Neuronal stem cell (in vitro differentiated cells): ENCODE data around the gene TBC1D16. TPM values are rescaled to one million over a fixed set of nuclear protein-coding genes. Genes with fewer than 3 reads are reported as not detected.

Experiments used
- DNase-seq: peaks from one replicate; pipeline ENCODE4 v3.0.0-alpha.2; 2013; ENCODE audit warnings: low spot score
- H2AFZ ChIP-seq: one replicate; pipeline ENCODE4 v1.6.1; 2013; ENCODE audit warnings: mild to moderate bottlenecking, low read length, inconsistent platforms
- H2AK5ac ChIP-seq: 2 replicates; pipeline ENCODE4 v1.6.1; 2013; ENCODE audit warnings: low read depth, mild to moderate bottlenecking, inconsistent platforms, low read length, moderate library complexity, mixed read lengths
- H2BK120ac ChIP-seq: 2 replicates; pipeline ENCODE4 v1.6.1; 2013; ENCODE audit warnings: low read depth, mild to moderate bottlenecking, inconsistent platforms, low read length, moderate library complexity, mixed read lengths
- H2BK12ac ChIP-seq: one replicate; pipeline ENCODE4 v1.6.1; 2013; ENCODE audit warnings: low read length, inconsistent platforms
- H2BK15ac ChIP-seq: 2 replicates; pipeline ENCODE4 v1.6.1; 2013; ENCODE audit warnings: mild to moderate bottlenecking, low read length, inconsistent platforms, mixed read lengths
- H2BK5ac ChIP-seq: one replicate; pipeline ENCODE4 v1.6.1; 2013; ENCODE audit warnings: inconsistent platforms, mild to moderate bottlenecking, low read length, moderate library complexity
- H3K14ac ChIP-seq: one replicate; pipeline ENCODE4 v1.6.1; 2013; ENCODE audit warnings: low read length, inconsistent platforms
- H3K18ac ChIP-seq: 2 replicates; pipeline ENCODE4 v1.6.1; 2013; ENCODE audit warnings: low read length, inconsistent platforms
- H3K23ac ChIP-seq: 2 replicates; pipeline ENCODE4 v1.6.1; 2013; ENCODE audit warnings: low read depth, mild to moderate bottlenecking, mixed read lengths, low read length, inconsistent platforms; ENCODE audit not compliant: poor library complexity
- H3K27ac ChIP-seq: replicated peaks from 3 replicates; pipeline ENCODE4 v1.5.1; 2013; ENCODE audit warnings: low read length, inconsistent platforms
- H3K27me3 ChIP-seq, 3 experiments: 2 replicates each; pipeline ENCODE4 v1.6.1; 2013; ENCODE audit warnings: low read length in 3 of 3, mild to moderate bottlenecking in 2 of 3, inconsistent platforms in 1 of 3, low read depth in 1 of 3, mixed read lengths in 1 of 3, moderate library complexity in 1 of 3; ENCODE audit not compliant: control insufficient read depth in 3 of 3, insufficient read depth in 3 of 3
- H3K36me3 ChIP-seq, 2 donors: replicated peaks in 1 of 2; 2 replicates each; pipeline ENCODE4 v1.6.1; 2013; ENCODE audit warnings: low read length in 2 of 2; ENCODE audit not compliant: control insufficient read depth in 2 of 2, insufficient read depth in 2 of 2
- H3K4ac ChIP-seq: 2 replicates; pipeline ENCODE4 v1.6.1; 2013; ENCODE audit warnings: inconsistent platforms, mild to moderate bottlenecking, low read length, moderate library complexity
- H3K4me1 ChIP-seq, 2 donors: 1 replicate in 1 of 2; 2 replicates in 1 of 2; pipeline ENCODE4 v1.6.1; 2013; ENCODE audit warnings: low read length in 2 of 2, low read depth in 1 of 2; ENCODE audit not compliant: control insufficient read depth in 2 of 2, insufficient read depth in 1 of 2
- H3K4me2 ChIP-seq: one replicate; pipeline ENCODE4 v1.6.1; 2013; ENCODE audit warnings: mild to moderate bottlenecking, low read length, inconsistent platforms; ENCODE audit not compliant: insufficient read depth, poor library complexity, severe bottlenecking
- H3K4me3 ChIP-seq, 2 donors: 2 replicates each; pipeline ENCODE4 v1.5.1; 2013; ENCODE audit warnings: low read length in 2 of 2, mild to moderate bottlenecking in 2 of 2, inconsistent platforms in 1 of 2, moderate library complexity in 1 of 2
- H3K79me1 ChIP-seq: one replicate; pipeline ENCODE4 v1.6.1; 2013; ENCODE audit warnings: low read depth, mild to moderate bottlenecking, inconsistent platforms, low read length, moderate library complexity
- H3K9ac ChIP-seq: one replicate; pipeline ENCODE4 v1.6.1; 2013; ENCODE audit warnings: mild to moderate bottlenecking, low read depth, low read length, inconsistent platforms; ENCODE audit not compliant: poor library complexity
- H3K9me3 ChIP-seq, 2 donors: replicated peaks in 1 of 2; 2 replicates each; pipeline versions ENCODE3 to v1.6.1; 2013; ENCODE audit warnings: low read length in 2 of 2, mild to moderate bottlenecking in 2 of 2, inconsistent platforms in 1 of 2, low read depth in 1 of 2, mixed read lengths in 1 of 2, moderate library complexity in 1 of 2; ENCODE audit not compliant: control insufficient read depth in 2 of 2, insufficient read depth in 1 of 2
- H4K8ac ChIP-seq: one replicate; pipeline ENCODE4 v1.6.1; 2013; ENCODE audit warnings: low read depth, mild to moderate bottlenecking, inconsistent platforms, low read length, moderate library complexity
- H4K91ac ChIP-seq: one replicate; pipeline ENCODE4 v1.6.1; 2013; ENCODE audit warnings: low read length, low read depth, mild to moderate bottlenecking, inconsistent platforms; ENCODE audit not compliant: poor library complexity
- WGBS, 2 donors: extraction: QIAGEN DNeasy Blood & Tissue Kit; methylation state at CpG; one replicate each; pipeline ENCODE4 v1.1.7; 2013; ENCODE audit warnings: missing lambda C conversion rate in 2 of 2, mixed read lengths in 1 of 2; ENCODE audit not compliant: insufficient read length in 2 of 2, insufficient replicate concordance in 1 of 2; ENCODE audit errors: extremely low coverage in 2 of 2; 5-methylcytosine and 5-hydroxymethylcytosine counted together
- polyA plus RNA-seq, 2 experiments: library from polyadenylated mRNA; stranded (reverse); fragments of 200-250 nt; gene quantifications; one replicate each; pipeline ENCODE4 v1.2.3, GENCODE V29; 2013

Gene TBC1D16, protein sequence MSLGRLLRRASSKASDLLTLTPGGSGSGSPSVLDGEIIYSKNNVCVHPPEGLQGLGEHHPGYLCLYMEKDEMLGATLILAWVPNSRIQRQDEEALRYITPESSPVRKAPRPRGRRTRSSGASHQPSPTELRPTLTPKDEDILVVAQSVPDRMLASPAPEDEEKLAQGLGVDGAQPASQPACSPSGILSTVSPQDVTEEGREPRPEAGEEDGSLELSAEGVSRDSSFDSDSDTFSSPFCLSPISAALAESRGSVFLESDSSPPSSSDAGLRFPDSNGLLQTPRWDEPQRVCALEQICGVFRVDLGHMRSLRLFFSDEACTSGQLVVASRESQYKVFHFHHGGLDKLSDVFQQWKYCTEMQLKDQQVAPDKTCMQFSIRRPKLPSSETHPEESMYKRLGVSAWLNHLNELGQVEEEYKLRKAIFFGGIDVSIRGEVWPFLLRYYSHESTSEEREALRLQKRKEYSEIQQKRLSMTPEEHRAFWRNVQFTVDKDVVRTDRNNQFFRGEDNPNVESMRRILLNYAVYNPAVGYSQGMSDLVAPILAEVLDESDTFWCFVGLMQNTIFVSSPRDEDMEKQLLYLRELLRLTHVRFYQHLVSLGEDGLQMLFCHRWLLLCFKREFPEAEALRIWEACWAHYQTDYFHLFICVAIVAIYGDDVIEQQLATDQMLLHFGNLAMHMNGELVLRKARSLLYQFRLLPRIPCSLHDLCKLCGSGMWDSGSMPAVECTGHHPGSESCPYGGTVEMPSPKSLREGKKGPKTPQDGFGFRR
- 23.3 TPM for polyA plus RNA-seq (2013, experiment 1 of 2)
- 22.9 TPM for polyA plus RNA-seq (2013, experiment 2 of 2)

DNA sequence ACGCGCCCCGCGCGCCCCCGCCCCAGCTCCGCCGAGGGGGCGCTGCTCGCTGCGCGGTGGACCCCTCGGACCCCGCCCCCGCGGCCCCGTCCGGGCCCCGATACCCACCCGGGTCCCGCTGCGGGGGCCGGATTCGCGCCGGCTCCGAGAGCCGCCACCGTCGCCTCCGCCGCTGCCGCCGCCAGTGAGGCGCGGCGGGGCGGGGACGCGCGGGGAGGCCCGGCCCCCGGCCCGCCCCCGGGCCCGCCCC lies at the start of gene TBC1D16:
TBC1D16 (minus strand) TSS at position 186 of the 250 bp plus-strand sequence. CDS start 22,325 bp downstream, outside the sequence.
- no peak within 1 kb of the TSS for H3K4ac ChIP-seq
- peak within 1 kb of the TSS; percentile 96 for H2AFZ ChIP-seq
- H3K18ac ChIP-seq: peak within 1 kb of the TSS; percentile 99
- H3K9ac ChIP-seq: peak within 1 kb of the TSS; percentile 95
- H3K9me3 ChIP-seq: peaks cover 0 to 7% of the 10 kb centered on the region in 2 donors
- H4K8ac ChIP-seq: peak within 1 kb of the TSS; percentile 89
- H2BK120ac ChIP-seq: no peak within 1 kb of the TSS
- peak within 1 kb of the TSS; percentile 40 for H2AK5ac ChIP-seq
- H3K36me3 ChIP-seq: peaks cover 8 to 39% of the 10 kb centered on the region in 2 donors
- peak within 1 kb of the TSS; percentile 90 for H3K23ac ChIP-seq
- H2BK5ac ChIP-seq: peak within 1 kb of the TSS; percentile 80
- H3K27ac ChIP-seq: peak within 1 kb of the TSS; percentile 95
- peak within 1 kb of the TSS; percentile 64 to 95 for H3K4me3 ChIP-seq
- H3K4me1 ChIP-seq: peaks cover 0 to 26% of the 10 kb centered on the region in 2 donors
- H3K27me3 ChIP-seq: no peaks in the 10 kb centered on the region
- peak within 1 kb of the TSS; percentile 49 for H3K14ac ChIP-seq
- H2BK12ac ChIP-seq: no peak within 1 kb of the TSS
- peak within 1 kb of the TSS; percentile 18 for H2BK15ac ChIP-seq
- no peak within 1 kb of the TSS for H4K91ac ChIP-seq
- no peak for DNase-seq
- H3K4me2 ChIP-seq: peak within 1 kb of the TSS; percentile 91
- WGBS, 2 donors: no CpG with 5 or more reads among the region's 46 CpGs
- peaks cover 2% of the 10 kb centered on the region for H3K79me1 ChIP-seq

DNA sequence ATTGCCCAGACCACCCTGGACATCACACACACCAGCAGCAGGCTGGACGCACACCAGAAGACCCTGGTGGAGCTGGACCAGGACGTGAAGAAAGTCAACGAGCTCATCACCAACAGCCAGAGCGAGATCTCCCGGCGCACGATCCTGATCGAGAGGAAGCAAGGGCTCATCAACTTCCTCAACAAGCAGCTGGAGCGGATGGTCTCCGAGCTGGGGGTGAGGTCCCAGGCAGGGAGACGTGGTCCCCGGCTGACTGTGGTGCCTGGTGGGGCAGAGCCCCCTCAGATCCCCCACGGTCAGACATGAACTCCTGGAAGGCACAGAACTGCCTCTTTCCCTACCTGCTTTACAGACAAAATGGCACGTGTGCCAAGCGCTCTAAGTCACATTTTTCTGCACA lies 49.1 kb upstream of the TBC1D16 start:
- Histone ChIP-seq H3K36me3 (peaks cover 0 to 5% of the 10 kb centered on the region in 2 donors), H3K4me1 (peaks cover 4 to 6% of the 10 kb centered on the region in 2 donors), H3K27me3 (no peaks in the 10 kb centered on the region), H3K79me1 (no peaks in the 10 kb centered on the region), H3K27ac (no peak overlapping the region), H3K4ac (no peak overlapping the region), H3K4me2 (no peak overlapping the region), H2BK12ac (no peak overlapping the region), H3K23ac (no peak overlapping the region), H3K18ac (no peak overlapping the region), H4K91ac (no peak overlapping the region), H3K14ac (no peak overlapping the region), H2BK120ac (no peak overlapping the region), H4K8ac (no peak overlapping the region), H2BK15ac (no peak overlapping the region), H2BK5ac (no peak overlapping the region), H3K4me3 (no peak overlapping the region), H3K9ac (no peak overlapping the region), H2AFZ (no peak overlapping the region), H3K9me3 (no peaks in the 10 kb centered on the region), H2AK5ac (no peak overlapping the region)
- no CpG with 5 or more reads among the region's 15 CpGs for WGBS, 2 donors
- DNase-seq: no peak

DNA sequence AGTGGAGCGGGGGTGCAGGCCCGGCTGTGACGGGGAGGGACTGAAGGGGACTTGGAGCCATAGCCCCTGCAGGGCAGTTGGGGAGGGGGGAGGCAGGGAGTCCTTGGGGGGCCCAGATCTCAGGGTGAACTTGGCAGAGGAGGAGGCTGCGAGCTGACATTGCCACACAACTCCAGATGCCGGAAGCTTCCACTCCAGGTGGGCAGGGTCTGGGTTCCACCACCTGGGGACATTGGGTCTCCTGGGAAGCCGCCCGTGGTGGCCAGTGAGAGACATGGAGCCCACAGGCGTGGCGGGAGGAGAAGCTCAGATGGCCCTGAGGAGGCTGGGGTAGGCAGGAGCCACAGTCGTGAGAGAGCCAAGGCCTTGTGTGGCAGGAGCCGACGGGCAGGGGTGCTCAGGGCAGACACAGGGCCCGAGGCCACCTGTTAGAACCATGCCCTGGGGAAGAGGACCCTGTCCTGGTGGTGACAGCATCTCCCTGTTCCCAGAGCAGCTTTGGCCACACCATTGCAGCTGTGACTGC lies 47.5 kb upstream of the TBC1D16 start:
- DNase-seq: no peak
- H3K79me1 ChIP-seq: no peaks in the 10 kb centered on the region
- peaks cover 0 to 5% of the 10 kb centered on the region in 2 donors for H3K36me3 ChIP-seq
- no peak overlapping the region for H3K9ac ChIP-seq
- peak overlapping the region; percentile 69 for H2BK12ac ChIP-seq
- H4K8ac ChIP-seq: no peak overlapping the region
- H3K4me3 ChIP-seq: no peak overlapping the region
- H4K91ac ChIP-seq: no peak overlapping the region
- WGBS, 2 donors: no CpG with 5 or more reads among the region's 13 CpGs
- no peak overlapping the region for H3K4me2 ChIP-seq
- peak overlapping the region; percentile 88 for H2AFZ ChIP-seq
- H3K18ac ChIP-seq: peak overlapping the region; percentile 11
- peak overlapping the region; percentile 97 for H2AK5ac ChIP-seq
- H3K9me3 ChIP-seq: no peaks in the 10 kb centered on the region
- H2BK120ac ChIP-seq: no peak overlapping the region
- no peak overlapping the region for H3K27ac ChIP-seq
- H2BK15ac ChIP-seq: no peak overlapping the region
- H3K4ac ChIP-seq: no peak overlapping the region
- H3K23ac ChIP-seq: peak overlapping the region; percentile 81
- no peak overlapping the region for H3K14ac ChIP-seq
- H3K4me1 ChIP-seq: peaks cover 4 to 6% of the 10 kb centered on the region in 2 donors
- peak overlapping the region; percentile 61 for H2BK5ac ChIP-seq
- H3K27me3 ChIP-seq: no peaks in the 10 kb centered on the region
